GM12873 (cell line): Measurements from ENCODE around the gene ACBD6.

ENCODE experiments used
- CTCF ChIP-seq: IDR thresholded peaks from 2 replicates; pipeline ENCODE4 v1.5.1; 2012; ENCODE audit warnings: low read depth, mild to moderate bottlenecking, moderate library complexity, low read length, control low read depth; ENCODE audit not compliant: insufficient read depth; ENCODE audit errors: missing control alignments

The ACBD6 gene

GRCh38 chr1:180510882-180511281 is 8.5 kb upstream of the ACBD6 start:
- no peak for TF ChIP-seq CTCF

- TF ChIP-seq CTCF: no peak
Observed at GRCh38 chr1:180508725-180509097, 6.3 kb upstream of the ACBD6 start.

- no peak for TF ChIP-seq CTCF
Observed at GRCh38 chr1:180507795-180508724, 5.7 kb upstream of the ACBD6 start.

- no peak for TF ChIP-seq CTCF
Observed at GRCh38 chr1:180505732-180506335, 3.5 kb upstream of the ACBD6 start.

- no peak for TF ChIP-seq CTCF
Observed at GRCh38 chr1:180504186-180504585, 1.8 kb upstream of the ACBD6 start.

GRCh38 chr1:180503280-180503862 is 994 bp upstream of the ACBD6 start:
- no peak for TF ChIP-seq CTCF

- TF ChIP-seq CTCF: peak; percentile 5
Observed at GRCh38 chr1:180501865-180502360, 464 bp downstream of the ACBD6 start.
